ENCODE data around the gene LSM2. TPM values are rescaled to one million over a fixed set of nuclear protein-coding genes. Genes with fewer than 3 reads are reported as not detected.
"Not testable (repeated sequence)": the region's sequence is repeated elsewhere in the genome, so short reads cannot be mapped to it uniquely, and the experiment has no call there.

The LSM2 gene
- polyA plus RNA-seq (2013, experiment 1 of 2) = 56.3 TPM
- 60.3 TPM for polyA plus RNA-seq (2013, experiment 2 of 2)

- Histone ChIP-seq H3K27me3 (ENCODE audit: control insufficient read depth in 1 of 2, insufficient read depth in 1 of 2, low read length in 2 of 2) (no peaks in the 10 kb centered on the region), H3K18ac (ENCODE audit: low read depth in 1 of 2, low read length in 2 of 2) (peak within 1 kb of the TSS; percentile 50 to 91), H3K9ac (ENCODE audit: low read length) (peak within 1 kb of the TSS; percentile 94), H3K4me2 (ENCODE audit: low read length, poor library complexity, severe bottlenecking) (peak within 1 kb of the TSS; percentile 79), H2AK5ac (ENCODE audit: low read length, severe bottlenecking) (peak within 1 kb of the TSS; percentile 73), H2BK120ac (ENCODE audit: low read depth, low read length) (no peak within 1 kb of the TSS), H3K79me1 (replicated peaks; ENCODE audit: low read length, poor library complexity, severe bottlenecking) (peaks cover 13% of the 10 kb centered on the region), H2BK12ac (ENCODE audit: low read length in 2 of 2) (peak within 1 kb of the TSS in 1 of 2 experiments; percentile 38), H3K23ac (ENCODE audit: low read length in 2 of 2) (peak within 1 kb of the TSS; percentile 13 to 67), H2BK15ac (ENCODE audit: low read depth, poor library complexity, severe bottlenecking) (no peak within 1 kb of the TSS), H4K8ac (ENCODE audit: low read length) (peak within 1 kb of the TSS; percentile 77), H3K4me3 (ENCODE audit: insufficient read depth in 1 of 2, low read depth in 1 of 2, low read length in 2 of 2) (peak within 1 kb of the TSS; percentile 85 to 89), H3K14ac (ENCODE audit: low read length in 2 of 2) (peak within 1 kb of the TSS in 1 of 2 experiments; percentile 91), H2BK5ac (ENCODE audit: low read depth, low read length, poor library complexity, severe bottlenecking) (peak within 1 kb of the TSS; percentile 79), H3K4ac (ENCODE audit: low read depth in 1 of 2, low read length in 2 of 2) (peak within 1 kb of the TSS; percentile 51 to 86), H3K27ac (ENCODE audit: low read length, poor library complexity, severe bottlenecking) (peak within 1 kb of the TSS; percentile 83), H2AFZ (ENCODE audit: low read depth, low read length) (peak within 1 kb of the TSS; percentile 69), H3K36me3 (ENCODE audit: control insufficient read depth in 1 of 2, insufficient read depth in 2 of 2, low read depth in 1 of 2, low read length in 2 of 2) (peaks cover 5 to 9% of the 10 kb centered on the region in 2 experiments), H3K4me1 (ENCODE audit: control insufficient read depth, insufficient read depth, low read depth, low read length) (peaks cover 6% of the 10 kb centered on the region), H3K9me3 (ENCODE audit: control insufficient read depth, low read length) (no peaks in the 10 kb centered on the region), H4K91ac (ENCODE audit: low read length) (peak within 1 kb of the TSS; percentile 39)
- WGBS = under 1% methylated on average over 44 of the region's 51 CpGs
- peak; percentile 97 for DNase-seq
Measured at GRCh38 chr6:31806470-31807272, at the start of gene LSM2. LSM2 (minus strand) TSS chr6:31806966; CDS start chr6:31806757, 209 bp downstream.

GRCh38 chr6:31851980-31852718 is 45.4 kb upstream of the LSM2 start:
- peak overlapping the region; percentile 36 for H2AFZ ChIP-seq (ENCODE audit: low read depth, low read length)
- H3K14ac ChIP-seq (ENCODE audit: low read length in 2 of 2); H2BK12ac ChIP-seq (ENCODE audit: low read length in 2 of 2); H2BK15ac ChIP-seq (ENCODE audit: low read depth, poor library complexity, severe bottlenecking); H3K4me2 ChIP-seq (ENCODE audit: low read length, poor library complexity, severe bottlenecking); H3K9ac ChIP-seq (ENCODE audit: low read length); H2BK5ac ChIP-seq (ENCODE audit: low read depth, low read length, poor library complexity, severe bottlenecking); H4K8ac ChIP-seq (ENCODE audit: low read length); H4K91ac ChIP-seq (ENCODE audit: low read length); H2BK120ac ChIP-seq (ENCODE audit: low read depth, low read length); H3K27me3 ChIP-seq (ENCODE audit: control insufficient read depth in 1 of 2, insufficient read depth in 1 of 2, low read length in 2 of 2); H3K9me3 ChIP-seq (ENCODE audit: control insufficient read depth, low read length); H3K27ac ChIP-seq (ENCODE audit: low read length, poor library complexity, severe bottlenecking); H3K79me1 ChIP-seq (replicated peaks; ENCODE audit: low read length, poor library complexity, severe bottlenecking); H3K36me3 ChIP-seq (ENCODE audit: control insufficient read depth in 1 of 2, insufficient read depth in 2 of 2, low read depth in 1 of 2, low read length in 2 of 2); H3K18ac ChIP-seq (ENCODE audit: low read depth in 1 of 2, low read length in 2 of 2); H2AK5ac ChIP-seq (ENCODE audit: low read length, severe bottlenecking); H3K4ac ChIP-seq (ENCODE audit: low read depth in 1 of 2, low read length in 2 of 2); DNase-seq; H3K4me3 ChIP-seq (ENCODE audit: insufficient read depth in 1 of 2, low read depth in 1 of 2, low read length in 2 of 2): not testable (repeated sequence)
- WGBS = 61% methylated on average over 30 of the region's 35 CpGs
- H3K4me1 ChIP-seq (ENCODE audit: control insufficient read depth, insufficient read depth, low read depth, low read length) = peaks cover 11% of the 10 kb centered on the region
- H3K23ac ChIP-seq (ENCODE audit: low read length in 2 of 2) = peak overlapping the region in 1 of 2 experiments; percentile 41

GRCh38 chr6:31851485-31851832 is 44.7 kb upstream of the LSM2 start:
- Histone ChIP-seq H2AK5ac (ENCODE audit: low read length, severe bottlenecking) (no peak overlapping the region), H3K27ac (ENCODE audit: low read length, poor library complexity, severe bottlenecking) (peak overlapping the region; percentile 93)

More at GRCh38 chr6:31851485-31851832, 44.7 kb upstream of the LSM2 start:
- H3K27me3 ChIP-seq (ENCODE audit: control insufficient read depth in 1 of 2, insufficient read depth in 1 of 2, low read length in 2 of 2) = no peaks in the 10 kb centered on the region
- H3K4me1 ChIP-seq (ENCODE audit: control insufficient read depth, insufficient read depth, low read depth, low read length) = peaks cover 11% of the 10 kb centered on the region
- H3K14ac ChIP-seq (ENCODE audit: low read length in 2 of 2) = no peak overlapping the region
- no peak for DNase-seq
- H2AFZ ChIP-seq (ENCODE audit: low read depth, low read length) = no peak overlapping the region
- peak overlapping the region; percentile 14 for H2BK5ac ChIP-seq (ENCODE audit: low read depth, low read length, poor library complexity, severe bottlenecking)
- WGBS = 83% methylated on average over 1 of the region's 2 CpGs
- no peaks in the 10 kb centered on the region for H3K79me1 ChIP-seq (replicated peaks; ENCODE audit: low read length, poor library complexity, severe bottlenecking)
- no peak overlapping the region for H2BK15ac ChIP-seq (ENCODE audit: low read depth, poor library complexity, severe bottlenecking)
- H3K9me3 ChIP-seq (ENCODE audit: control insufficient read depth, low read length) = no peaks in the 10 kb centered on the region
- no peak overlapping the region for H3K4ac ChIP-seq (ENCODE audit: low read depth in 1 of 2, low read length in 2 of 2)
- H2BK120ac ChIP-seq (ENCODE audit: low read depth, low read length) = no peak overlapping the region
- H3K9ac ChIP-seq (ENCODE audit: low read length) = no peak overlapping the region
- H2BK12ac ChIP-seq (ENCODE audit: low read length in 2 of 2) = no peak overlapping the region
- no peak overlapping the region for H3K4me3 ChIP-seq (ENCODE audit: insufficient read depth in 1 of 2, low read depth in 1 of 2, low read length in 2 of 2)
- H3K36me3 ChIP-seq (ENCODE audit: control insufficient read depth in 1 of 2, insufficient read depth in 2 of 2, low read depth in 1 of 2, low read length in 2 of 2) = peaks cover 0 to 5% of the 10 kb centered on the region in 2 experiments
- no peak overlapping the region for H3K18ac ChIP-seq (ENCODE audit: low read depth in 1 of 2, low read length in 2 of 2)
- no peak overlapping the region for H3K4me2 ChIP-seq (ENCODE audit: low read length, poor library complexity, severe bottlenecking)
- H3K23ac ChIP-seq (ENCODE audit: low read length in 2 of 2) = no peak overlapping the region
- H4K8ac ChIP-seq (ENCODE audit: low read length) = no peak overlapping the region
- no peak overlapping the region for H4K91ac ChIP-seq (ENCODE audit: low read length)
